ENCODE data around the gene WFDC9.
"Not testable (repeated sequence)": the region's sequence is repeated elsewhere in the genome, so short reads cannot be mapped to it uniquely, and the experiment has no call there.

Gene WFDC9

DNA sequence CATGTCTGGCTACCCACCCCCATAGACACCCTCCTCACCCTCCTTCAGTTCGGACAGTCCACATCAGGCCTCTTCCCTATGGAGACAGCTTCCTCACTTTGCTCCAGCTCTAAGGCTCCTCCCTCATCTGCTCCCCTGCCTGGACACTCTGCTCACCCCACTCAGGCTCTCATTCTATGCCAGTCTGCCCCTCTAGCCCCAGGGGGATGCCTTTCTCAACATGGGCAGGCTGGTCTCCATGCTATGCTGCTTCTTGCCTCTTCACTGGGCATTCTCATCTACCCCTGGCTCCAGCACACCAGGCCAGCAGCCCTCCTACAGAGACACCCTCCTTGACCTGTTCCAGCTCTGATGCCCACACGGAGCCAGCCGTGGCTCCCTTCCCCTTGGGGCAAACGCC is 51.9 kb downstream of the WFDC9 start, which contains the start of gene WFDC8:
Gene WFDC8 (minus strand): TSS at position 101 of the 400 bp plus-strand sequence. CDS start 37 bp downstream, at position 64.
- H3K36me3 ChIP-seq (ENCODE audit: control insufficient read depth, insufficient read depth, low read length), result no peaks in the 10 kb centered on the region
- H3K27ac ChIP-seq (ENCODE audit: low read depth, low read length), result no peak within 1 kb of the TSS
- H3K4me3 ChIP-seq (ENCODE audit: low read length), result no peak within 1 kb of the TSS
- H3K27me3 ChIP-seq (ENCODE audit: insufficient read depth, low read length, poor library complexity), result no peaks in the 10 kb centered on the region
- H3K79me2 ChIP-seq (ENCODE audit: control insufficient read depth, insufficient read depth, low read length), result no peaks in the 10 kb centered on the region
- H3K4me2 ChIP-seq (ENCODE audit: low read length), result no peak within 1 kb of the TSS
- peak within 1 kb of the TSS; percentile 85 for H2BK15ac ChIP-seq (replicated peaks; ENCODE audit: low read depth)
- H3K56ac ChIP-seq (ENCODE audit: low read length), result peak within 1 kb of the TSS; percentile 53
- peaks cover 8% of the 10 kb centered on the region for H3K4me1 ChIP-seq (ENCODE audit: control insufficient read depth, low read depth, low read length)
- H2AK5ac ChIP-seq (ENCODE audit: low read length), result peak within 1 kb of the TSS; percentile 83
- H2BK120ac ChIP-seq (ENCODE audit: low read depth, low read length), result no peak within 1 kb of the TSS
- H3K9ac ChIP-seq (ENCODE audit: low read length), result no peak within 1 kb of the TSS
- no peak within 1 kb of the TSS for H4K8ac ChIP-seq (ENCODE audit: low read depth, low read length)
- DNase-seq, result no peak
- H4K5ac ChIP-seq (ENCODE audit: low read length), result no peak within 1 kb of the TSS
- H3K18ac ChIP-seq (ENCODE audit: low read length), result peak within 1 kb of the TSS; percentile 80
- WGBS (ENCODE audit: extremely low coverage, insufficient coverage, low lambda C conversion rate), result no CpG with 5 or more reads among the region's 4 CpGs
- H2BK5ac ChIP-seq (ENCODE audit: low read length), result peak within 1 kb of the TSS; percentile 58
- no peaks in the 10 kb centered on the region for H3K79me1 ChIP-seq (ENCODE audit: low read length)
- H3K23ac ChIP-seq (ENCODE audit: low read length), result no peak within 1 kb of the TSS
- H3K4ac ChIP-seq (ENCODE audit: low read depth, low read length), result peak within 1 kb of the TSS; percentile 94

DNA sequence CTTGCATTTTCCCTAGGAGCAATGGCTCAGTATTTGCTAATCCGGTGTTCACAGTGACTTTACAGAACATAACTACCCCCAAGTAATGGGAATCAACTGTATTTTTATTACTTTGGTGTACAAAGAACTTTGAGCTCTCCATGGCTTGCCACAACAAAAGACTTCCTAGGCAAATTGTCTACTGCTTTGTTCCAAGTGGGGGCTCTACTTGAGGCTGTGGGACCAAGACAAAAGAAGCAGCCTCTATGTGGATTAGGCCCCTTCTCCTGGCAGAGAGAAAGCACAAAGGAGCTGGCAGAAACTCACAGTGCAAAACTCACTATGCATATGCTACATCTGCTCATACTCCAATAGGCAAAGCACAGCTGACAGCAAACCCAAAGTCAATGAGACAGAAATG is 52.9 kb downstream of the WFDC9 start:
- Histone ChIP-seq H3K79me2 (ENCODE audit: control insufficient read depth, insufficient read depth, low read length) (no peaks in the 10 kb centered on the region), H2BK15ac (replicated peaks; ENCODE audit: low read depth) (peak overlapping the region; percentile 85), H3K4me3 (ENCODE audit: low read length) (no peak overlapping the region), H4K5ac (ENCODE audit: low read length) (no peak overlapping the region), H3K27ac (ENCODE audit: low read depth, low read length) (no peak overlapping the region), H3K4me2 (ENCODE audit: low read length) (no peak overlapping the region), H2AK5ac (ENCODE audit: low read length) (no peak overlapping the region), H3K56ac (ENCODE audit: low read length) (peak overlapping the region; percentile 17), H3K4me1 (ENCODE audit: control insufficient read depth, low read depth, low read length) (peaks cover 6% of the 10 kb centered on the region), H3K79me1 (ENCODE audit: low read length) (no peaks in the 10 kb centered on the region), H2BK120ac (ENCODE audit: low read depth, low read length) (no peak overlapping the region), H3K23ac (ENCODE audit: low read length) (no peak overlapping the region), H3K36me3 (ENCODE audit: control insufficient read depth, insufficient read depth, low read length) (no peaks in the 10 kb centered on the region), H3K9ac (ENCODE audit: low read length) (no peak overlapping the region), H3K27me3 (ENCODE audit: insufficient read depth, low read length, poor library complexity) (no peaks in the 10 kb centered on the region), H3K4ac (ENCODE audit: low read depth, low read length) (peak overlapping the region; percentile 94), H3K18ac (ENCODE audit: low read length) (peak overlapping the region; percentile 80), H4K8ac (ENCODE audit: low read depth, low read length) (no peak overlapping the region), H2BK5ac (ENCODE audit: low read length) (no peak overlapping the region)
- no peak for DNase-seq
- no CpG with 5 or more reads among the region's 1 CpG for WGBS (ENCODE audit: extremely low coverage, insufficient coverage, low lambda C conversion rate)

- Histone ChIP-seq H4K5ac (ENCODE audit: low read length) (peak overlapping the region; percentile 81), H3K9ac (ENCODE audit: low read length) (no peak overlapping the region), H3K18ac (ENCODE audit: low read length) (no peak overlapping the region), H3K4ac (ENCODE audit: low read depth, low read length) (no peak overlapping the region), H3K4me3 (ENCODE audit: low read length) (no peak overlapping the region), H3K56ac (ENCODE audit: low read length) (peak overlapping the region; percentile 64), H2BK120ac (ENCODE audit: low read depth, low read length) (no peak overlapping the region), H3K27ac (ENCODE audit: low read depth, low read length) (peak overlapping the region; percentile 51), H3K4me2 (ENCODE audit: low read length) (no peak overlapping the region), H3K36me3 (ENCODE audit: control insufficient read depth, insufficient read depth, low read length) (no peaks in the 10 kb centered on the region), H3K27me3 (ENCODE audit: insufficient read depth, low read length, poor library complexity) (no peaks in the 10 kb centered on the region), H2BK5ac (ENCODE audit: low read length) (no peak overlapping the region), H2AK5ac (ENCODE audit: low read length) (no peak overlapping the region), H3K79me1 (ENCODE audit: low read length) (no peaks in the 10 kb centered on the region), H2BK15ac (replicated peaks; ENCODE audit: low read depth) (no peak overlapping the region), H3K23ac (ENCODE audit: low read length) (no peak overlapping the region), H4K8ac (ENCODE audit: low read depth, low read length) (no peak overlapping the region), H3K4me1 (ENCODE audit: control insufficient read depth, low read depth, low read length) (peaks cover 5% of the 10 kb centered on the region), H3K79me2 (ENCODE audit: control insufficient read depth, insufficient read depth, low read length) (no peaks in the 10 kb centered on the region)
- DNase-seq, result peak; percentile 81
- WGBS (ENCODE audit: extremely low coverage, insufficient coverage, low lambda C conversion rate), result no CpG with 5 or more reads among the region's 2 CpGs
Measured at GRCh38 chr20:45576995-45577394, 54.1 kb downstream of the WFDC9 start.

GRCh38 chr20:45575931-45576330 is 55.2 kb downstream of the WFDC9 start:
- peak overlapping the region; percentile 7 for H3K18ac ChIP-seq (ENCODE audit: low read length)
- H4K8ac ChIP-seq (ENCODE audit: low read depth, low read length), result no peak overlapping the region
- H3K4me1 ChIP-seq (ENCODE audit: control insufficient read depth, low read depth, low read length), result peaks cover 3% of the 10 kb centered on the region
- H3K23ac ChIP-seq (ENCODE audit: low read length), result no peak overlapping the region
- H2BK5ac ChIP-seq (ENCODE audit: low read length), result no peak overlapping the region
- H3K9ac ChIP-seq (ENCODE audit: low read length), result no peak overlapping the region
- peak overlapping the region; percentile 55 for H2AK5ac ChIP-seq (ENCODE audit: low read length)
- H3K4ac ChIP-seq (ENCODE audit: low read depth, low read length), result no peak overlapping the region
- no peaks in the 10 kb centered on the region for H3K36me3 ChIP-seq (ENCODE audit: control insufficient read depth, insufficient read depth, low read length)
- no peak for DNase-seq
- no peak overlapping the region for H3K27ac ChIP-seq (ENCODE audit: low read depth, low read length)
- WGBS (ENCODE audit: extremely low coverage, insufficient coverage, low lambda C conversion rate), result no CpG with 5 or more reads among the region's 3 CpGs
- H2BK15ac ChIP-seq (replicated peaks; ENCODE audit: low read depth), result no peak overlapping the region
- no peak overlapping the region for H3K4me2 ChIP-seq (ENCODE audit: low read length)
- peak overlapping the region; percentile 38 for H3K56ac ChIP-seq (ENCODE audit: low read length)
- no peaks in the 10 kb centered on the region for H3K79me2 ChIP-seq (ENCODE audit: control insufficient read depth, insufficient read depth, low read length)
- no peaks in the 10 kb centered on the region for H3K27me3 ChIP-seq (ENCODE audit: insufficient read depth, low read length, poor library complexity)
- H3K4me3 ChIP-seq (ENCODE audit: low read length), result no peak overlapping the region
- no peak overlapping the region for H2BK120ac ChIP-seq (ENCODE audit: low read depth, low read length)
- H3K79me1 ChIP-seq (ENCODE audit: low read length), result no peaks in the 10 kb centered on the region
- no peak overlapping the region for H4K5ac ChIP-seq (ENCODE audit: low read length)

DNA sequence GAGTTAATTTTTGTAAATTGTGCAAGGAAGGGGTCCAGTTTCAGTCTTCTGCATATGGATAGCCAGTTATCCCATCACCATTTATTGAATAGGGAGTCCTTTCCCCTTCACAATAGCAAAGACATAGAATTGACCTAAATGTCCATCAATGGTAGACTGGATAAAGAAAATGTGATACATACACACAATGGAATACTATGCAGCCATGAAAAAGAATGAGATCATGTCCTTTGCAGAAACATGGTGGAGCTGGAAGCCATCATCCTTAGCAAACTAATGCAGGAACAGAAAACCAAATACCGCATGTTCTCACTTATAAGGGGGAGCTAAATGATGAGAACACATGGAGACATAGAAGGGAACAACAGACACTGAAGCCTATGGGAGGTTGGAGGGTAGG is 61.4 kb downstream of the WFDC9 start:
- H3K79me1 ChIP-seq (ENCODE audit: low read length); H4K5ac ChIP-seq (ENCODE audit: low read length); H3K27me3 ChIP-seq (ENCODE audit: insufficient read depth, low read length, poor library complexity); H3K4me3 ChIP-seq (ENCODE audit: low read length); H2AK5ac ChIP-seq (ENCODE audit: low read length); H2BK120ac ChIP-seq (ENCODE audit: low read depth, low read length); H3K79me2 ChIP-seq (ENCODE audit: control insufficient read depth, insufficient read depth, low read length); H3K4ac ChIP-seq (ENCODE audit: low read depth, low read length); DNase-seq; H2BK5ac ChIP-seq (ENCODE audit: low read length); H3K27ac ChIP-seq (ENCODE audit: low read depth, low read length); H3K23ac ChIP-seq (ENCODE audit: low read length); H3K4me2 ChIP-seq (ENCODE audit: low read length); H3K36me3 ChIP-seq (ENCODE audit: control insufficient read depth, insufficient read depth, low read length); H3K4me1 ChIP-seq (ENCODE audit: control insufficient read depth, low read depth, low read length); H3K9ac ChIP-seq (ENCODE audit: low read length); H2BK15ac ChIP-seq (replicated peaks; ENCODE audit: low read depth); H3K56ac ChIP-seq (ENCODE audit: low read length); H3K18ac ChIP-seq (ENCODE audit: low read length); H4K8ac ChIP-seq (ENCODE audit: low read depth, low read length): not testable (repeated sequence)
- WGBS (ENCODE audit: extremely low coverage, insufficient coverage, low lambda C conversion rate), result no CpG with 5 or more reads among the region's 1 CpG

DNA sequence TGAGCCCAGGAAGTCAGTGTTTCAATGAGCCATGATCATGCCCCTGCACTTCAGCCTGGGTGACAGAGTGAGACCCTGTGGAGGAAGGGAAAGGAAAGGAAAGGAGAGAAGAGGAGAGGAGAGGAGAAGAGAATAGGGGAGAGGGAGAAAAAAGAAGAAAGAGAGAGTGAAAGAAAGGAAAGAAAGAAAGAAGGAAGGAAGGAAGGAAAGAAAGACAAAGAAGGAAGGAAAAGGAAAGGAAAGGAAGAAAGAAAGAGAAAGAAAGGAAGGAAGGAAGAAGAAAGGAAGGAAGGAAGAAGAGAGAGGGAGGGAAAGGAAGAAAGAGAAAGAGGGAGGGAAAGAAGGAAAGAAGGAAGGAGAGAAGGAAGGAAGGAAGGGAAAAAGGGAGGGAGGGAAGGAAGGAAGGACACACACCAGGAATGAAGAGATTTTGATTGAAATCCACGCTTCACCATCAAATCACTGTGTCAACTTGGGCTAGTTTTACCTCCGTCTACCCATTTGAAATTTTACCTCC is 66.3 kb downstream of the WFDC9 start:
- Histone ChIP-seq H4K5ac (ENCODE audit: low read length) (no peak overlapping the region), H3K56ac (ENCODE audit: low read length) (no peak overlapping the region), H3K4me3 (ENCODE audit: low read length) (no peak overlapping the region), H3K18ac (ENCODE audit: low read length) (no peak overlapping the region), H2BK15ac (replicated peaks; ENCODE audit: low read depth) (no peak overlapping the region), H3K4ac (ENCODE audit: low read depth, low read length) (no peak overlapping the region), H3K9ac (ENCODE audit: low read length) (no peak overlapping the region), H3K4me1 (ENCODE audit: control insufficient read depth, low read depth, low read length) (no peaks in the 10 kb centered on the region), H3K4me2 (ENCODE audit: low read length) (no peak overlapping the region), H3K36me3 (ENCODE audit: control insufficient read depth, insufficient read depth, low read length) (no peaks in the 10 kb centered on the region), H3K79me2 (ENCODE audit: control insufficient read depth, insufficient read depth, low read length) (no peaks in the 10 kb centered on the region), H3K27me3 (ENCODE audit: insufficient read depth, low read length, poor library complexity) (no peaks in the 10 kb centered on the region), H3K23ac (ENCODE audit: low read length) (no peak overlapping the region), H2AK5ac (ENCODE audit: low read length) (no peak overlapping the region), H2BK5ac (ENCODE audit: low read length) (no peak overlapping the region), H4K8ac (ENCODE audit: low read depth, low read length) (no peak overlapping the region), H2BK120ac (ENCODE audit: low read depth, low read length) (no peak overlapping the region), H3K27ac (ENCODE audit: low read depth, low read length) (no peak overlapping the region), H3K79me1 (ENCODE audit: low read length) (no peaks in the 10 kb centered on the region)
- no CpG with 5 or more reads among the region's 2 CpGs for WGBS (ENCODE audit: extremely low coverage, insufficient coverage, low lambda C conversion rate)
- DNase-seq, result no peak

Measured in mesendoderm (in vitro differentiated cells).